Measurements from ENCODE around the gene CHRDL1. TPM values are rescaled to one million over a fixed set of nuclear protein-coding genes. Genes with fewer than 3 reads are reported as not detected.
A peak's percentile ranks its signal among the peaks of the same experiment; 100 is the strongest.

Gene CHRDL1
- total RNA-seq, 1 donor from 2014 or later: 0.28 TPM

DNA sequence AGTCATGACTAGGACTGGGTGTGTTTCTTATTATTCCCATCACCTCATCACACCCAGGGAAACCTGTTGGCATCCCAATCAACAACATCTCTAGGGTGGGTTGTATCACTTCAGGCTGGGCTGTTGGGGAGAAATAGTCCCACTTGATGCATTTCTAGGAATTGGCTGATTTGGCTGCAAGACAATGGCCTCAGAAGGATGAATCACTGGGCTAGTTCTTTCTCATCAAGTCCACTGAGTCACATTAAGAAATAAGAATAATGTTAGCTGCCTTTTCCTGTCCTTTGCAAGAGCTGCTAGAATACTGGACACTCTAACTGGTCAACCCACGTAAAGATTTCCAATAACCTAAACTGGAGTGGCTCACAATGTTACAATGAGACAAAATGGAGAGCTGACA is 104.2 kb downstream of the CHRDL1 start:
- no peak for DNase-seq (ENCODE audit: low spot score)
- no peaks in the 10 kb centered on the region for H3K4me1 Mint-ChIP-seq (ENCODE audit: unreplicated experiment)
- no peaks in the 10 kb centered on the region for H3K36me3 Mint-ChIP-seq (ENCODE audit: low read depth, unreplicated experiment)
- no peak overlapping the region for H3K27ac Mint-ChIP-seq (ENCODE audit: unreplicated experiment)
- no peak overlapping the region for H3K4me3 Mint-ChIP-seq (ENCODE audit: unreplicated experiment)
- H3K27me3 Mint-ChIP-seq (ENCODE audit: unreplicated experiment): peaks cover 1% of the 10 kb centered on the region
- TF ChIP-seq, protein P1, sequence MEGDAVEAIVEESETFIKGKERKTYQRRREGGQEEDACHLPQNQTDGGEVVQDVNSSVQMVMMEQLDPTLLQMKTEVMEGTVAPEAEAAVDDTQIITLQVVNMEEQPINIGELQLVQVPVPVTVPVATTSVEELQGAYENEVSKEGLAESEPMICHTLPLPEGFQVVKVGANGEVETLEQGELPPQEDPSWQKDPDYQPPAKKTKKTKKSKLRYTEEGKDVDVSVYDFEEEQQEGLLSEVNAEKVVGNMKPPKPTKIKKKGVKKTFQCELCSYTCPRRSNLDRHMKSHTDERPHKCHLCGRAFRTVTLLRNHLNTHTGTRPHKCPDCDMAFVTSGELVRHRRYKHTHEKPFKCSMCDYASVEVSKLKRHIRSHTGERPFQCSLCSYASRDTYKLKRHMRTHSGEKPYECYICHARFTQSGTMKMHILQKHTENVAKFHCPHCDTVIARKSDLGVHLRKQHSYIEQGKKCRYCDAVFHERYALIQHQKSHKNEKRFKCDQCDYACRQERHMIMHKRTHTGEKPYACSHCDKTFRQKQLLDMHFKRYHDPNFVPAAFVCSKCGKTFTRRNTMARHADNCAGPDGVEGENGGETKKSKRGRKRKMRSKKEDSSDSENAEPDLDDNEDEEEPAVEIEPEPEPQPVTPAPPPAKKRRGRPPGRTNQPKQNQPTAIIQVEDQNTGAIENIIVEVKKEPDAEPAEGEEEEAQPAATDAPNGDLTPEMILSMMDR (IDR thresholded peaks at IDR 0.05; ENCODE audit: unreplicated experiment): no peak
- no peaks in the 10 kb centered on the region for H3K9me3 Mint-ChIP-seq (ENCODE audit: unreplicated experiment)

- no peak for DNase-seq (ENCODE audit: low spot score)
Measured at GRCh38 chrX:110684653-110685052, 111.0 kb downstream of the CHRDL1 start.

GRCh38 chrX:110683925-110684324 is 111.7 kb downstream of the CHRDL1 start:
- Mint-ChIP-seq H3K9me3 (ENCODE audit: unreplicated experiment) (no peaks in the 10 kb centered on the region), H3K4me1 (ENCODE audit: unreplicated experiment) (peaks cover 1% of the 10 kb centered on the region), H3K4me3 (ENCODE audit: unreplicated experiment) (no peak overlapping the region), H3K27ac (ENCODE audit: unreplicated experiment) (no peak overlapping the region), H3K36me3 (ENCODE audit: low read depth, unreplicated experiment) (no peaks in the 10 kb centered on the region), H3K27me3 (ENCODE audit: unreplicated experiment) (no peaks in the 10 kb centered on the region)
- TF ChIP-seq, protein P1 (IDR thresholded peaks at IDR 0.05; ENCODE audit: unreplicated experiment): no peak
- no peak for DNase-seq (ENCODE audit: low spot score)

More at GRCh38 chrX:110684653-110685052, 111.0 kb downstream of the CHRDL1 start:
- Mint-ChIP-seq H3K27me3 (ENCODE audit: unreplicated experiment) (no peaks in the 10 kb centered on the region), H3K27ac (ENCODE audit: unreplicated experiment) (no peak overlapping the region), H3K4me3 (ENCODE audit: unreplicated experiment) (no peak overlapping the region), H3K36me3 (ENCODE audit: low read depth, unreplicated experiment) (no peaks in the 10 kb centered on the region), H3K4me1 (ENCODE audit: unreplicated experiment) (no peaks in the 10 kb centered on the region), H3K9me3 (ENCODE audit: unreplicated experiment) (no peaks in the 10 kb centered on the region)
- TF ChIP-seq, protein P1 (IDR thresholded peaks at IDR 0.05; ENCODE audit: unreplicated experiment): no peak

- H3K9me3 Mint-ChIP-seq (ENCODE audit: unreplicated experiment): no peaks in the 10 kb centered on the region
- H3K36me3 Mint-ChIP-seq (ENCODE audit: low read depth, unreplicated experiment): no peaks in the 10 kb centered on the region
- peaks cover 14% of the 10 kb centered on the region for H3K4me1 Mint-ChIP-seq (ENCODE audit: unreplicated experiment)
- H3K27me3 Mint-ChIP-seq (ENCODE audit: unreplicated experiment): no peaks in the 10 kb centered on the region
- DNase-seq (ENCODE audit: low spot score): no peak
- peak overlapping the region; percentile 3 for H3K27ac Mint-ChIP-seq (ENCODE audit: unreplicated experiment)
- TF ChIP-seq, protein P1 (IDR thresholded peaks at IDR 0.05; ENCODE audit: unreplicated experiment): no peak
- H3K4me3 Mint-ChIP-seq (ENCODE audit: unreplicated experiment): peak overlapping the region; percentile 21
Measured at GRCh38 chrX:110678591-110678990, 117.0 kb downstream of the CHRDL1 start.

GRCh38 chrX:110675886-110676285 is 119.7 kb downstream of the CHRDL1 start:
- Mint-ChIP-seq H3K4me3 (ENCODE audit: unreplicated experiment) (no peak overlapping the region), H3K36me3 (ENCODE audit: low read depth, unreplicated experiment) (no peaks in the 10 kb centered on the region), H3K27ac (ENCODE audit: unreplicated experiment) (no peak overlapping the region), H3K27me3 (ENCODE audit: unreplicated experiment) (no peaks in the 10 kb centered on the region), H3K9me3 (ENCODE audit: unreplicated experiment) (no peaks in the 10 kb centered on the region), H3K4me1 (ENCODE audit: unreplicated experiment) (peaks cover 14% of the 10 kb centered on the region)
- TF ChIP-seq, protein P1 (IDR thresholded peaks at IDR 0.05; ENCODE audit: unreplicated experiment): no peak
- no peak for DNase-seq (ENCODE audit: low spot score)

Data from endothelial cell (in vitro differentiated cells).